HG02973 (cell line): ENCODE results near the gene GRM7.

Experiments
- ATAC-seq: cut with Tn5 transposase; IDR thresholded peaks from one replicate; pipeline ENCODE4 v1.9.1; 2021; ENCODE audit warnings: moderate library complexity; ENCODE audit not compliant: unreplicated experiment

The GRM7 gene

DNA sequence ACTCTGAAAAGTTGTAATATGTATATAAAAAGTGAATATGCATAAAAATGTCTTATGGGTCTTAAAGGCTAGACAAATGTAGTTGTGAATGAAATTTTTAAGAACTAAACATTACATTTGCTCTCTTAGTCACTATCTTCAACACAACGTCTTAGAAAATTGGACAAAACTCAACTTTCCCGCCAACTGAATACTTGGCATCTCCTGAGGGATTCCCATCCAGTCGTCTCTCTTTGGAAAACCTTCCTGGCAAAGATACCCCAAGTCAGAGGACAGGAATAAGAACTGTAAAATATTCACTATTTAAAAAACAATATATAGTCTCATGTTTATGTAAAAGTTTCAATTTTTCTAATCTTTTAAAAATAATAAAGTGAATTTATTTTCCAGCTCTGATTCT, 354.8 kb downstream of the GRM7 start:
- ATAC-seq, result no peak

DNA sequence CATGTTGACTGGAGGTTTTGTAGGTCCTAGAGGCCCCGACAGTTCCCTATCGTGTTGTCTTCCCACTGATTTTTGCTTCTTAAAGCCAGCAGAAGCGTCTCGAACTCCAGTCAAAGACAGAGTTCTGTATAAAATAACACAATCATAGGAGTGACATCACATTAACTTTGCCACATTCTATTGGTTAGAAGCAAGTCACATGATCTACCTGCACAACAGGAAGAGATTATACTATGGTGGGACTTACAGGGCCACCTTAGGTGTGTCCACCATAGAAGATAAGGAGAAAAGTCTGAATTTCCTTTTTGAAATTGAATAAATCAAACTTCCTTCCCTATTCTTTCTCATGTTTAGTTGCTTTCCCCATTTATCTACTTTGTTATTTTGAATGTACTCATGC, 365.5 kb downstream of the GRM7 start:
- ATAC-seq, result no peak

- ATAC-seq, result no peak
Observed at GRCh38 chr3:7238565-7239295, 377.8 kb downstream of the GRM7 start.

GRCh38 chr3:7241584-7242302, 380.8 kb downstream of the GRM7 start:
- ATAC-seq, result no peak

DNA sequence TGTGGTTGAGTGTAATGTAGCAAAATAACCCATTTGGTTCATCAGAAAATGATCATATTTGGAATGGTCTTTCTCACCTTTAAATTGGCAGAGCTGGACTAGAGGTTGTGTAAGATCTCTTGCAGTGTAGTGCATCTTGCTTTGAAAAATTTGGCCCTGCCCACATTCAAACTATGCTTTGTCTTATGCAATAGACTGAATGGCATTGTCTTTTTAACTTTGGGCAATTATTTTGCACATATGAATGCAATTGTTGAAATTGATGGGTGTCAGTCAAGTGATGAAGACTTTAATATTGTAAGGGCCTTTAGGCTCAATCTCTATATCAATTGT, 381.4 kb downstream of the GRM7 start:
- no peak for ATAC-seq

DNA sequence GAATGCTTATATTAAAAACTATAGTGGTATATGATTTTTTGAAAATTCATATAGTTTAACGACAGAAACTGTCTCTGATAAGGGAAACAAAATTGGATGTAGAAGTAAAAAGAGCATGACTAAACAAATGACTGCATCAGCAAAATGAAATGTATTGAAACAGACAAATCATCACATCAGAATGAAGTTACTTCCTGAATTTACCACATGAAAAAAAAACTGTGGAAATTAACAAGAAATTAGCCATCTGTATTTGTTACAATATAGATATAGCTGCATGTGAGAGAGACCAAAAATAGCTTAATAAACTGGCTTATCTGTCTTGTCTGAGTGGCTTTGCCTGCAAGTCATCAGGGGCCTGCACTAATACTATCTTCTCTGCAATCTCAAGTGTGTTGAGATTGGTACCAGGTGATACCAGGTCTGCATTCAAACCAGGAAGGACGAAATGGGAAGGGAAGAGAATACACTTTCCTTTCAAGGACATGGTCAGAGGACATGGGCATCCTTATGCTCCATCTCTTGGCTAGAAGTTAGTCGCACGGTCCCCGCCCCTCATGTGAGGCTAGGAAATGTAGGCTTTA, 388.7 kb downstream of the GRM7 start:
- ATAC-seq, result no peak

DNA sequence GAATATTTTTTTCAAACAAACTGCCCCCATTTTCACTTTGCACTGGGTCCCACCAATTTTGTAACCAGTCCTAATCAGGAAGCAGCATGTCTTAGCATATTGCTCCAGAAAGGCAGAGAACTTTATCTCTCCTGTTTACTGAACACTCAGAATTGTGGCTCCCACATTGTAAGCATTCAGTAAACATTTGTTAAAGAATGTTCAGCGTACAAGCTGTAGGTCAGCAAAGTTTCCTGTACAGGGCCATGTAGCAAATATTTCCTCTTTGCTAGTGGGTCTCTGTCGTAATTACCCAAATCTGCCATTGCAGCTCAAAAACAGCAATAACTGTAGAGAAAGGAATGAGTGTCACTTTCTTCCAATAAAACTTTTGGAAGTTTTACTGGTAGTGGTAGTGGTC, 393.3 kb downstream of the GRM7 start:
- ATAC-seq, result no peak

DNA sequence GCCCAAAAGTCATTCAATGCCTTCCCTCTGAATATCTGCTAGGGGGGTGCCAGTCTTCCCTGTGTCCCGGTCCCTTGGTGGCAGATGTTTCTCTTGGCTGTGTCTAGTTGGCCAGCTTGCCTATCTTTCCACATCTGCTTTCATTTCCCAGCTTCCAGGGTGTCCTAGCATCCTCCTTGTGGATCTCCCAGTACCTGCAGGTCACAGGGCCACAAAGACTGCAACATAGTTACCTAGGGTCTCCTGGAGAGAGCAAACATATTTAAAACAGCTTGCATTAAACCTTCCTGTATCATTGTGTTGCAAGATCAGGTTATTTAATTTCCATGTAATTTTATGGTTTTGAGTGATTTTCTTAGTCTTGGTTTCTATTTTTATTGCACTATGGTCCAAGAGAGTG, 400.1 kb downstream of the GRM7 start:
- ATAC-seq, result no peak

DNA sequence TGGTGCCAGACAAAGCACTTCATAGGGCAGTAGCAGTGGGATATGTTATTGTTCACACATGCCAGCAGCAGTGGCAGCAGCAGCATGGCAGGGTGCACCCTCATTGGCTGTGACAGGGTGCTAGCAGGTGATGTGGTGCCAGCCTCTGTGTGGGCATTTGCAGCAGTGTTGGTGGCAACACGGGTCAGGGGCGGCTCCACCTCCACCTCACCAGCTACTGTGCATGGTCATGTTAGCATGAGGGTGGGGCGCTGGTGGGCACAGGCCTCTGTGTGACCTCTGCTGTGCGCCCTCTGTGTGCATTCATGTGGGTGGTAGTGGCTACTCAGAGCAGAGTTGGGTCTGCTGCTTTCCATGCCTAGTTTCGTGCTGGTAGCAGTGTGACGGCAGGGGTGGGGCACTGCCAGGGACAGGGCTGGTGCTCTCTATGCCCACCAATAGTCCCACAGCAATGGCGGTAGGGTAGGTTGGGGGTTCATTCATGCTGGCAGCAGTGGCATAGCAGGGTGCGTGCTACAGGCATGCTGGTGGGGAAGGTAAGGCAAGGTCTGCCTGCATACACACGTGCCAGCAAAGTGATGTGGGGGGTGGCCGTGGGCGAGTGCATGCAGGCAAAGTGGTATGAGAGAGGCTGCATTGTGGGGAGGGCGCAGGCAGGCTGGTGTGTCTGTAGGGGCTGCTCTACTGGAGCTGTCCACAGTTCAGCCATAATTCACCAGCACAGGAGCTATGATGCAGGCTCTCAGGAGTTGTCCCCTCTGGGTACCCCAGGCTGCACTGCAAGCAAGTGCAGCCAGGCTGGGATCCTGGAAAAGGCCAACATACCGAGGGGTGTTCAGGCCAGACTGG, 402.7 kb downstream of the GRM7 start:
- no peak for ATAC-seq

DNA sequence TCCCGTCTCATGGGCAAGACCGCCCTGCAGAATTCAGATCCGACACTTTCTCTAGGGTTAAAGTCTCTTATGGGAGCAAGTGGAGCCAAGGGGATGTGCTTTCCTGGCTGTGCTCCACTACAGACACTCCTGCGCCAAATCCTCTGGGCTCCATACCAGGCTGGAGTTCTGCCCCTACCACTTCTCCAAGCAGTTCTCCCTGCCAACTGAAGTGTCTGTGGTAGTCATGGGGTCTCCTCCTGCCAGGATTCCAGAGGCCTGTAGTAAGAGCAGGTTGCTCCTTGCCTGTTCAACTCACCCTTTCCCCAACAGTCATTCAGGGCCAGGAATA, 403.2 kb downstream of the GRM7 start:
- ATAC-seq, result no peak

DNA sequence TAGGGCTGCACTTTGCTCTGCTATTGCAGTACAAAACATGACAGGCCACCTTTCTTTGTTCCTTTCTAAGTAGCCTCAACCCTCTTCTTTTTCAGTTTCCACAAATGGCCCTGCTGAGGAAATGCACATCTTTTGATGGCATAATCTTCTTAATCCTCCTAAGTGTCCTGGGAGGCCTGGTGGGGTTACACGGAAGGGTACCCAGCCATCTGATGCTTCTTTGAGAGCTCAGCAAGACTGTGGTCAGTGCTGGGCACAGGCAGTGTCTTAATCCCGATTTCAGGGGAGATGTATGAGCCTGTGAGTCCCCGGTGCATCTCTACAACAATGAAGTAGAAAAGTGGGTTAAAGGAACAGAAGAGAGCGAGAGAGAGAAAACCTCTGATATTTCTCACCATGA, 404.8 kb downstream of the GRM7 start:
- ATAC-seq, result no peak

- ATAC-seq, result no peak
Observed at GRCh38 chr3:7266551-7266950, 405.6 kb downstream of the GRM7 start.

GRCh38 chr3:7270731-7271130, 409.8 kb downstream of the GRM7 start:
- no peak for ATAC-seq

DNA sequence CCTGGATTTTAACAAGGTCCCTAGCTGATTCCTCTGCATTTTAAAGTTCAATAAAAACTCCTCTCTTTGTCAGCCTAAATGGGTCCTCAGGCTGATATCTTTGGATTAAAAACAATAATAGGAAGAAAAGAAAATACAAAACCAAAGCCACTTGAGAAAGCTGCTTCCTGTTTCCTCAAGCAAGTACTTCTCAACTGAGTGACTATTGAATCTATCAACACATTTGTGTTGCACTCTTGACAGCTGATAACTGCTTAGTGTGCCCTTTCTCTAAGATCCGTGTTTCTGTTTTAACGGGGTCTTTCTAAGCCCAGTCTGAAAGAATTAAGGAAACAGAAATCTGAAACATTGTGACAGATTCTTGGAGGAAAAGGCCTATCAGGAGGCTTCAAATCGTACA, 410.7 kb downstream of the GRM7 start:
- ATAC-seq, result no peak

DNA sequence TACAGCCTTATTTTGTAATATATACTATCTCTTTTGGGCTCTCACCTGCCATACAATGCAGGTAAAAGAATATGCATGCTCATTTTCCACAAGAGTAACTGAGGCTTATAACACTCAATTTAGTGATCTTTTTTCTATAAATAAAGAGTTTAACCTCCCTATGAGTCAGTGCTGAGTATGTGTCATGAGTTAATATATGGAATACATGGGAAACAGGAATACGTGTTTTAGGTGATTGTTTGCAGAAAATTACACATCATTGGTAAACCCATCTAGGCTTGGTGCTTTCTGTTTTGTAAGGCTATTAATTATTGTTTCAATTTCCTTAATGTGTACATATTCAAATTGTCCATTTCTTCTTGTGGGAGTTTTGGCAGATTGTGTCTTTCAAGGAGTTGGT, 411.3 kb downstream of the GRM7 start:
- no peak for ATAC-seq

DNA sequence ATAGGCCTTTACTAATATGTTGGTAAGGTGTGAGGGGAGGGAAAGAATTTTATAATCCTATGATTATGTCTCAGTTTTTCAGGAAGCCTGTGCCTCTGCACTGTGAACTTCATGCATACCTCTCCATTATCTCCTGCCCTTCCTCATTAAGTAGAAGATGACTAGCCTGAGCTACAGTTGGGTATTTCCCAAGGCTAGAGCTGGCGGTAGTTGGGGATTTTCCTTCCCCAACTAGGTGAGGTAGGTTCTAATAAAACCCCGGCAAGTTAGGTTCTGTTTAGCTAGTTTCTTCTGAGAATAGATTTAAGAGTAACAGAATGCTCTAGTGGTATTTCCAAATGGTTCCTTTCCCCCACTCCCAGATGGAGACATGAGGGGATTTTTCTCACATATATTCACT, 414.5 kb downstream of the GRM7 start:
- ATAC-seq, result no peak

GRCh38 chr3:7280318-7280717, 419.4 kb downstream of the GRM7 start:
- ATAC-seq, result no peak

DNA sequence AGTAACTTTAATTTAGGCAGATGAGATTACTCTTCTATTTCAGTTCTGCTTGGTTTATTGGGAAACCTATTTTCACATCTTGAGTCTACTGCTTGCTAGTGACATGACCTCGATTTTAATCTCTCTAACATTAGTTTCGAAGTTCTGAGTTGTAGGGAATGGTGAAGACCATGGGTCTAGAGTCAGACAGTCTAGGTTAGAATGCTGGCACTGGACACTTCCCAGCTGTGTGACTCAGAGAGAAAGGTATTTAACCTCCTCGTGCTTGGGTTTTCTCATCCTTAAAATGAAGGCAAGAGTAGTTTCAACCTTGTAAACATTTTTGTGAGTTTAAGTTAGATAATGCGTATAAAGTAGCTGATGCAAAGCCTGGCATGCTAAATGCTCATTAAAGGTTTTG, 422.1 kb downstream of the GRM7 start:
- ATAC-seq, result no peak

DNA sequence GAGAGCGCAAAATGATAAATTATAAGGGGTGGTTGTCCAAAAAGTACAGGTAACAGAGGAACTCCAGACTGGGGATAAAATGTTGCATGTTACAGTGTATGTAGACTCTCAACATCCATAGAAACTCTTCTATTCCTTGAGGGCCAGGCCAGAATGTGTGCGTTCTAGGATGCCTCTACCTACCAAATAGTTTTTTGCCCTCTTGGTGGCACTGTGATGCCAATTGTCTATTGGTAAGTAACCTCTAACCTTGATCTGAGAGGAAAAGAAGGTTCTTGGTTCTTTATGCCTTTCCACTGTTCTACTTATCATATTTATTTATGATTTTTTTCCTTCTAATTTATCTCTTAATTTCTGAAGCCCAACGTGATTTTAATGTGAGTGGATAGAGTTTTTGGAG, 424.6 kb downstream of the GRM7 start:
- no peak for ATAC-seq

DNA sequence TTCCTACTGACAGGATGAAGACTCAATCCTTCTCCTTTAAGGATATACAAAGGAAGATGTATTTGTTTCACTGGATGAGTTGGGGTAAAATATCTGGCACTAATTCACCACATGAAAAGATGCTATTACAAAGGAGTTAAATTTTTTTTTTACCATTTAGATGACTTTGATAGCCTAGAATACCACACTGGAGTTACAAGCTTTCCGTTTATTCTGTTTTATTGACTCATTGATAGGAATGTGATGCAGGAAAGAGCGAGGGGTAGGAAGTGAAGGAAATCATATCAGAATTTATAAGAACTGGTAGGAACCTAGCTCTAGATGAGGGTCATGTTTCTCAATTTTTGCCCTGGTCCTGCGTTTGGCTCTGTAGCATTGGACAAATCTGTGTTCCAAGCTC, 427.2 kb downstream of the GRM7 start:
- ATAC-seq, result no peak

DNA sequence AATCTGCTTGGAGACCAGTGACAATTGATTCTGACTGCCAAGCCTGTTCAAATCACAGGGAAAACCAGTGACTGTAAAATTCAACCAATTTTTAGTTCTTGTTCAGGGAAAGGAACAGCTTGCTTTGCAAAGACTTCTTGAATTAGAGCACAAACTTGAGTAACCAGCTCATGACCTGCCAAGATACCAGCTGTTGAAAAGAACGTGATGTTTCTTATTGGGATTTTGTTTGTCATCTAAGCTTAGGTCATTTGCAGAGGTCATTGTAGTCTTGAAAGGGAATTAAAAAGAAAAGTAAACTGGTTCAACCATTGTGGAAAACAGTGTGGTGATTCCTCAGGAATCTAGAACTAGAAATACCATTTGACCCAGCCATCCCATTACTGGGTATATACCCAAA, 428.2 kb downstream of the GRM7 start:
- ATAC-seq, result no peak
